Esophagus squamous epithelium (tissue), 5 donors: ENCODE measurements around the gene COL20A1. TPM values are rescaled to one million over a fixed set of nuclear protein-coding genes. Genes with fewer than 3 reads are reported as not detected.

Experiments used
- DNase-seq: peaks from one replicate; lab custom pipeline; 2025; lab: John Stamatoyannopoulos, UW
- H3K27ac ChIP-seq, 4 donors: fragments of 200-600 bp; sonication (generic); one replicate each; pipeline ENCODE4 v1.5.1; 2016 to 2019; ENCODE audit warnings: mild to moderate bottlenecking in 1 of 4
- H3K27me3 ChIP-seq, 4 donors: fragments of 200-600 bp; sonication (generic); 1 replicate in 3 of 4; 2 replicates in 1 of 4; pipeline versions ENCODE4 v1.5.1 to v1.6.0; 2017 to 2021; ENCODE audit warnings: antibody characterized with exemption in 1 of 4
- H3K36me3 ChIP-seq, 3 donors: fragments of 200-600 bp; sonication (generic); one replicate each; pipeline ENCODE4 v1.5.1; 2016 to 2019
- H3K4me1 ChIP-seq, 3 donors: fragments of 200-600 bp; sonication (generic); one replicate each; pipeline ENCODE4 v1.5.1; 2017 to 2019
- H3K4me3 ChIP-seq, 4 donors: fragments of 200-600 bp; sonication (generic); 1 replicate in 3 of 4; 2 replicates in 1 of 4; pipeline ENCODE4 v1.5.1; 2016 to 2019; ENCODE audit warnings: mild to moderate bottlenecking in 2 of 4, moderate library complexity in 1 of 4
- H3K9me3 ChIP-seq, 3 donors: fragments of 200-600 bp; sonication (generic); one replicate each; pipeline ENCODE4 v1.5.1; 2016 to 2019
- CTCF ChIP-seq, 6 experiments: fragments of 450-650 bp in 4 of 6; fragments of 200-600 bp in 2 of 6; sonication (generic) in 2 of 6; IDR thresholded peaks; one replicate each; pipeline ENCODE4 v1.5.1; 2016 to 2019; ENCODE audit warnings: antibody characterized with exemption in 6 of 6, mild to moderate bottlenecking in 4 of 6, moderate library complexity in 4 of 6
- POLR2A ChIP-seq, 4 donors: fragments of 450-650 bp; IDR thresholded peaks; one replicate each; pipeline ENCODE4 v1.6.1; 2017; ENCODE audit warnings: antibody characterized with exemption in 4 of 4, mild to moderate bottlenecking in 4 of 4, moderate library complexity in 3 of 4
- WGBS, 2 donors: methylation state at CpG; one replicate each; pipeline ENCODE4 v1.1.5; 2018; 5-methylcytosine and 5-hydroxymethylcytosine counted together
- intact Hi-C: fragments of 100-400 bp; cut with DNase I; formaldehyde crosslinking; loops from one replicate; pipeline ENCODE4 v1.15.0; 2022
- total RNA-seq, 4 donors: library from RNA; depleted of rRNA; stranded (reverse); fragments of >200 nt; gene quantifications; one replicate each; pipeline ENCODE4 v1.1.0, GENCODE V29; 2016
- donor health status: DM: yes; HTN: yes; CAD: no.

Gene COL20A1
- total RNA-seq, 4 donors from 2014 or later, result not detected

- Histone ChIP-seq H3K4me3 (no peak overlapping the region), H3K27me3 (peaks cover 0 to 86% (median 8%) of the 10 kb centered on the region in 4 donors), H3K4me1 (peaks cover 4 to 24% (median 6%) of the 10 kb centered on the region in 3 donors), H3K9me3 (no peaks in the 10 kb centered on the region), H3K27ac (no peak overlapping the region), H3K36me3 (no peaks in the 10 kb centered on the region)
- 61 to 77% methylated on average over 9 to 11 of the region's 30 CpGs for WGBS, 2 donors
- intact Hi-C loops, result no loop called here
- TF ChIP-seq CTCF (IDR thresholded peaks at IDR 0.05) (no peak), POLR2A (IDR thresholded peaks at IDR 0.05) (no peak)
- no peak for DNase-seq
Observed at GRCh38 chr20:63356931-63357879, 64.2 kb downstream of the COL20A1 start.

GRCh38 chr20:63357921-63358905 lies 65.2 kb downstream of the COL20A1 start:
- 60% methylated on average over 1 of the region's 26 CpGs; no CpG with 5 or more reads in 1 of the 2 donors for WGBS, 2 donors
- intact Hi-C loops, result no loop called here
- TF ChIP-seq POLR2A (IDR thresholded peaks at IDR 0.05) (no peak), CTCF (IDR thresholded peaks at IDR 0.05) (no peak)
- Histone ChIP-seq H3K27ac (no peak overlapping the region), H3K4me3 (no peak overlapping the region), H3K4me1 (peaks cover 4 to 15% (median 6%) of the 10 kb centered on the region in 3 donors), H3K9me3 (no peaks in the 10 kb centered on the region), H3K36me3 (no peaks in the 10 kb centered on the region), H3K27me3 (peaks cover 0 to 86% (median 8%) of the 10 kb centered on the region in 4 donors)
- DNase-seq, result no peak

GRCh38 chr20:63359164-63359934 lies 66.4 kb downstream of the COL20A1 start:
- no peaks in the 10 kb centered on the region for H3K9me3 ChIP-seq
- H3K27ac ChIP-seq, result no peak overlapping the region
- H3K36me3 ChIP-seq, result no peaks in the 10 kb centered on the region
- TF ChIP-seq CTCF (IDR thresholded peaks at IDR 0.05) (no peak), POLR2A (IDR thresholded peaks at IDR 0.05) (no peak)
- no peak overlapping the region for H3K4me3 ChIP-seq
- peaks cover 0 to 94% (median 8%) of the 10 kb centered on the region in 4 donors for H3K27me3 ChIP-seq
- intact Hi-C loops, result no loop called here
- WGBS, 2 donors, result 73 to 76% methylated on average over 2 to 9 of the region's 42 CpGs
- H3K4me1 ChIP-seq, result peaks cover 4 to 15% (median 6%) of the 10 kb centered on the region in 3 donors
- DNase-seq, result no peak

GRCh38 chr20:63359937-63360849 lies 67.2 kb downstream of the COL20A1 start:
- DNase-seq, result no peak
- Histone ChIP-seq H3K4me3 (no peak overlapping the region), H3K4me1 (peaks cover 4 to 15% (median 6%) of the 10 kb centered on the region in 3 donors)

More at GRCh38 chr20:63359937-63360849, 67.2 kb downstream of the COL20A1 start:
- no peak overlapping the region for H3K27ac ChIP-seq
- intact Hi-C loops, result no loop called here
- no peaks in the 10 kb centered on the region for H3K9me3 ChIP-seq
- H3K27me3 ChIP-seq, result peaks cover 0 to 95% (median 8%) of the 10 kb centered on the region in 4 donors
- TF ChIP-seq CTCF (IDR thresholded peaks at IDR 0.05) (no peak), POLR2A (IDR thresholded peaks at IDR 0.05) (no peak)
- WGBS, 2 donors, result 51% methylated on average over 7 of the region's 38 CpGs; no CpG with 5 or more reads in 1 of the 2 donors
- H3K36me3 ChIP-seq, result no peaks in the 10 kb centered on the region
